K562 (cell line): ENCODE data around the gene GPR3. TPM values are rescaled to one million over a fixed set of nuclear protein-coding genes. Genes with fewer than 3 reads are reported as not detected.

Source experiments
- BCL6 ChIP-seq: fragments of 250-450 bp; sonication (Bioruptor Pico); IDR thresholded peaks from 2 replicates; pipeline ENCODE4 v1.4.0; 2020
- BCOR ChIP-seq: fragments of 450-650 bp; IDR thresholded peaks from 2 replicates; pipeline ENCODE4 v1.6.1; 2016
- BHLHE40 ChIP-seq: IDR thresholded peaks from 2 replicates; pipeline ENCODE4 v1.6.1; 2011; ENCODE audit warnings: low read length, improper control_type of control experiment
- CBX8 ChIP-seq: fragments of 200-600 bp; sonication (generic); IDR thresholded peaks from 2 replicates; pipeline ENCODE4 v1.6.1; 2012; ENCODE audit warnings: borderline replicate concordance, mixed run types, low read depth, mild to moderate bottlenecking, moderate library complexity, mixed read lengths, low read length, control low read depth, inconsistent platforms; ENCODE audit not compliant: poor library complexity, severe bottlenecking; ENCODE audit errors: extremely low read depth
- CCAR2 ChIP-seq: fragments of 200-400 bp; formaldehyde crosslinking; IDR thresholded peaks from 2 replicates; pipeline ENCODE4 v1.6.1; 2017; ENCODE audit warnings: mild to moderate bottlenecking, low read depth, low read length
- FUS ChIP-seq: fragments of 200-400 bp; formaldehyde crosslinking; optimal IDR thresholded peaks from 2 replicates; pipeline ENCODE3; 2017; ENCODE audit warnings: low read depth, low read length
- HDAC1 ChIP-seq, 2 experiments: fragments of 450-650 bp; IDR thresholded peaks; 2 replicates each; pipeline ENCODE4 v1.6.1; 2016 to 2017; ENCODE audit warnings: inconsistent platforms in 1 of 2, mild to moderate bottlenecking in 1 of 2, moderate library complexity in 1 of 2
- HSF4 ChIP-seq: fragments of 250-450 bp; sonication (Bioruptor Pico); IDR thresholded peaks from 2 replicates; pipeline ENCODE4 v2.1.2; 2022; ENCODE audit warnings: mild to moderate bottlenecking, moderate library complexity, borderline replicate concordance
- JUN ChIP-seq, 2 experiments: sonication (generic) in 1 of 2; formaldehyde crosslinking in 1 of 2; IDR thresholded peaks; 2 replicates each; pipeline versions ENCODE4 v1.6.1 to v1.8.0; 2012 to 2022; ENCODE audit warnings: borderline replicate concordance in 2 of 2, mild to moderate bottlenecking in 2 of 2, improper control_type of control experiment in 1 of 2, low read depth in 1 of 2, low read length in 1 of 2, missing genetic modification reagents in 1 of 2
- JUND ChIP-seq, 2 experiments: IDR thresholded peaks; 2 replicates in 1 of 2; 3 replicates in 1 of 2; pipeline ENCODE4 v1.6.1; 2011; ENCODE audit warnings: borderline replicate concordance in 2 of 2, low read depth in 2 of 2, low read length in 2 of 2, improper control_type of control experiment in 1 of 2, missing biosample characterization in 1 of 2, missing genetic modification characterization in 1 of 2, missing genetic modification reagents in 1 of 2
- MXD1 ChIP-seq: fragments of 250-450 bp; sonication (Bioruptor Pico); IDR thresholded peaks from 2 replicates; pipeline ENCODE4 v1.8.0; 2021; ENCODE audit warnings: borderline replicate concordance, mild to moderate bottlenecking, moderate library complexity; ENCODE audit not compliant: poor library complexity, severe bottlenecking
- PBX2 ChIP-seq, 2 experiments: IDR thresholded peaks in 1 of 2; conservative IDR thresholded peaks in 1 of 2; 2 replicates each; pipeline ENCODE4 v1.6.1; 2016; ENCODE audit warnings: low read depth in 2 of 2, mild to moderate bottlenecking in 1 of 2, missing compliant biosample characterization in 1 of 2, missing genetic modification characterization in 1 of 2, moderate library complexity in 1 of 2
- POLR2G ChIP-seq: fragments of 200-400 bp; formaldehyde crosslinking; IDR thresholded peaks from 2 replicates; pipeline ENCODE4 v1.6.1; 2017; ENCODE audit warnings: low read depth, mild to moderate bottlenecking, antibody characterized with exemption, low read length, moderate library complexity
- RBM25 ChIP-seq: fragments of 200-400 bp; formaldehyde crosslinking; IDR thresholded peaks from 2 replicates; pipeline ENCODE4 v1.6.1; 2018; ENCODE audit warnings: low read length, low read depth, moderate library complexity; ENCODE audit not compliant: severe bottlenecking
- STAT6 ChIP-seq: sonication (generic); formaldehyde crosslinking; IDR thresholded peaks from 2 replicates; pipeline ENCODE4 v1.8.1; 2023; ENCODE audit warnings: mild to moderate bottlenecking, missing genetic modification reagents
- TFAM ChIP-seq: fragments of 250-450 bp; sonication (Bioruptor Pico); conservative IDR thresholded peaks from 2 replicates; pipeline ENCODE4 v1.5.0; 2021; ENCODE audit warnings: mild to moderate bottlenecking, moderate library complexity
- XRCC4 ChIP-seq: IDR thresholded peaks from one replicate; pipeline ENCODE4 v1.6.1; 2011; ENCODE audit not compliant: insufficient read depth, insufficient read length; ENCODE audit errors: extremely low read depth
- ZEB2 ChIP-seq: fragments of 450-650 bp; IDR thresholded peaks from 2 replicates; pipeline ENCODE4 v1.6.1; 2016
- ZKSCAN1 ChIP-seq: fragments of 150-350 bp; IDR thresholded peaks from 2 replicates; pipeline ENCODE4 v1.6.1; 2016; ENCODE audit warnings: low read depth, low read length
- ZKSCAN3 ChIP-seq: fragments of 250-450 bp; sonication (Bioruptor Pico); IDR thresholded peaks from 2 replicates; pipeline ENCODE4 v1.4.0; 2020
- ZNF143 ChIP-seq: sonication (generic); formaldehyde crosslinking; IDR thresholded peaks from 2 replicates; pipeline ENCODE4 v1.9.0; 2022; ENCODE audit warnings: mild to moderate bottlenecking, missing genetic modification reagents
- ZNF696 ChIP-seq: fragments of 250-450 bp; sonication (Bioruptor Pico); conservative IDR thresholded peaks from 2 replicates; pipeline ENCODE4 v1.4.0; 2020; ENCODE audit warnings: mild to moderate bottlenecking, moderate library complexity
- polyA plus RNA-seq, 8 experiments: library from polyadenylated mRNA; depleted of rRNA in 4 of 8; stranded (reverse) in 5 of 8; unstranded in 3 of 8; fragments of >200 nt; fragmentation: Nextera tagmentation in 2 of 8; fragmentation: Illumina TruSeq in 1 of 8; extraction: Ambion mirVana in 2 of 8; extraction: Trizol in 1 of 8; gene quantifications; 2 replicates each; pipeline versions ENCODE4 v1.2.1 to v1.2.3, GENCODE V29; 2011 to 2014; ENCODE audit warnings: inconsistent platforms in 1 of 8, missing spikeins in 1 of 8
- total RNA-seq, 7 experiments: library from RNA; depleted of rRNA in 6 of 7; stranded (reverse); fragments of >200 nt in 6 of 7; fragmentation: Illumina TruSeq in 2 of 7; extraction: Trizol in 2 of 7; gene quantifications; 2 replicates each; pipeline versions ENCODE4 v1.2.1 to v1.2.3, GENCODE V29; 2011 to 2021; ENCODE audit warnings: low replicate concordance in 1 of 7

Gene GPR3
- total and polyA plus RNA-seq, 9 of the 15 experiments (the other 6 are each of a cell fraction or from before 2014, with no cell fraction given), result 0.24 to 11.5 (median 3.7) TPM

GRCh38 chr1:27346991-27347624 is 45.3 kb upstream of the GPR3 start (continued):
- TF ChIP-seq JUN (IDR thresholded peaks at IDR 0.05; ENCODE audit: borderline replicate concordance, low read depth, low read length) (0 out of 2 replicates have a peak, but pooled peaks have one; percentile 19), JUN (CRISPR knock-in tag; IDR thresholded peaks at IDR 0.05; ENCODE audit: borderline replicate concordance) (no peak), BCL6 (no peak), RBM25 (peak; percentile 87), ZEB2 (no peak), JUND (IDR thresholded peaks at IDR 0.05; ENCODE audit: borderline replicate concordance, low read depth, low read length) (peak; percentile 59), JUND (tag; IDR thresholded peaks at IDR 0.05; ENCODE audit: borderline replicate concordance, low read depth, low read length) (no peak), ZNF143 (CRISPR knock-in tag) (no peak), XRCC4 (no peak), HSF4 (CRISPR knock-in tag) (no peak), FUS (no peak), MXD1 (CRISPR knock-in tag) (no peak), TFAM (CRISPR knock-in tag) (no peak), BHLHE40 (no peak), ZNF696 (no peak), ZKSCAN1 (no peak), HDAC1 (IDR thresholded peaks at IDR 0.05) (0 out of 4 replicates have a peak, but pooled peaks of 1 of the 2 experiments have one; percentile 7), BCOR (peak; percentile 95), CCAR2 (no peak), STAT6 (no peak), PBX2 (CRISPR knock-in tag; IDR thresholded peaks at IDR 0.05; ENCODE audit: low read depth) (no peak), PBX2 (tag; conservative IDR thresholded peaks at IDR 0.05; ENCODE audit: low read depth) (no peak), POLR2G (0 out of 2 replicates have a peak, but pooled peaks have one; percentile 31), CBX8 (no peak), ZKSCAN3 (no peak)
